HEK293 (cell line): Measurements from ENCODE around the gene LPAR2.

Experiments used
- CTCF ChIP-seq: fragments of 450-650 bp; formaldehyde crosslinking; IDR thresholded peaks from 2 replicates; pipeline ENCODE4 v1.5.1; 2016; ENCODE audit warnings: missing biosample characterization, missing genetic modification characterization
- KLF10 ChIP-seq: fragments of 450-650 bp; IDR thresholded peaks from 2 replicates; pipeline ENCODE4 v1.5.1; 2018; ENCODE audit warnings: missing biosample characterization, mild to moderate bottlenecking, missing genetic modification characterization
- REST ChIP-seq: fragments of 450-650 bp; formaldehyde crosslinking; IDR thresholded peaks from 2 replicates; pipeline ENCODE4 v1.5.1; 2016; ENCODE audit warnings: missing biosample characterization, missing genetic modification characterization
- ZNF157 ChIP-seq: fragments of 450-650 bp; formaldehyde crosslinking; IDR thresholded peaks from 2 replicates; pipeline ENCODE4 v1.5.1; 2016; ENCODE audit warnings: missing biosample characterization, missing genetic modification characterization
- ZNF514 ChIP-seq: fragments of 450-650 bp; formaldehyde crosslinking; IDR thresholded peaks from 2 replicates; pipeline ENCODE4 v1.5.1; 2016; ENCODE audit warnings: missing biosample characterization, missing genetic modification characterization

- TF ChIP-seq ZNF157 = no peak
- TF ChIP-seq REST (tag by site-specific recombination) = no peak
- no peak for TF ChIP-seq CTCF (tag by site-specific recombination)
- no peak for TF ChIP-seq KLF10 (tag by site-specific recombination)
- no peak for TF ChIP-seq ZNF514
Observed at GRCh38 chr19:19632661-19633060, 4.6 kb upstream of the LPAR2 start.
